Activated CD4-positive, alpha-beta T cell treated with anti-CD3 and anti-CD28 coated beads, Interleukin-10, Interleukin-2, amounts not matched to agents 100 ng/mL and 50 ng/mL, durations not matched to agents 16 hours and 8 hours (primary cell): ENCODE results near the gene ETF1.

Source experiments
- DNase-seq: peaks from one replicate; pipeline ENCODE4 v3.0.0-alpha.2; 2020

Gene ETF1

GRCh38 chr5:138459311-138459933, 83.6 kb downstream of the ETF1 start:
- peak; percentile 88 for DNase-seq

DNA sequence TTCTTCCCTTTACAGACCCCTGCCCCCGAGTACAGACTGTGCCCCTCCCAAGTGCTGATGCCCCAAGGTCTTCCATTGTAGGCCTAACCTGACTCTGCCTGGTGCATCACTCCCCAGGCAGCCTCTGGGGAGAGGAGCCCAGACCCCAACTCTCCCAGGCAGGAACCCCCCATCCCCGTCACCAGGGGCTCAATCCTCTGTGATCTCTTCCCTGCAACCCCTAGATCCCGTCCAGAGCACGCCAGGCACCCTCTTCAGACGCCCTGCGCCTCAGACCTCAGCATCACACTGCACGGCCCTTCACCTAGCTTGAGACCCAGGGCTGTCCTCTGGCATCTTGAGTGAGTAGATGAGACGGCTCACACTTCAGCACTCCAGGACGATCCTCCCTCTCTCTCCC, 84.2 kb downstream of the ETF1 start:
- DNase-seq = no peak

DNA sequence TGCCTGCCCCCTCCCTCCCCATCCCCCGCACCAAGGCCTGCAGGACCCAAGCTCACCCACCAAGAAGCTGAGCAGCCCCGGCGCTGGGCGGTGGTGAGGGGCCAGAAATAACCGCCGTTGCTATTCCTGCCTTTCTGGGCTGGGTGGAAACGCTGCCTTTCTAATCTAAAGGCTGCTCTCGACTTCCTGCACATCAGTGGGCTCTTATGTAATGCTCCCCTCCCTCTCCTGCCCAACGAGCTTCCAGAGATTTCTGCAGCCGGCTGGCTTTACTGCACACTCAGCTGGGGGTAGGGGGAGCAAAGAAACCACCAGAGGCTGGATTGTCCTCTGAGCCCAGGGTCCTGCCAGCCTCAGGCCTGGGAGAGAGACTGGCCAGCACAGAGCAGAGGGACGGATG, 84.7 kb downstream of the ETF1 start:
- no peak for DNase-seq

GRCh38 chr5:138457531-138458275, 85.3 kb downstream of the ETF1 start:
- DNase-seq = no peak
